Measurements from ENCODE around the gene NCMAP.
A peak's percentile ranks its signal among the peaks of the same experiment; 100 is the strongest.

The NCMAP gene

DNA sequence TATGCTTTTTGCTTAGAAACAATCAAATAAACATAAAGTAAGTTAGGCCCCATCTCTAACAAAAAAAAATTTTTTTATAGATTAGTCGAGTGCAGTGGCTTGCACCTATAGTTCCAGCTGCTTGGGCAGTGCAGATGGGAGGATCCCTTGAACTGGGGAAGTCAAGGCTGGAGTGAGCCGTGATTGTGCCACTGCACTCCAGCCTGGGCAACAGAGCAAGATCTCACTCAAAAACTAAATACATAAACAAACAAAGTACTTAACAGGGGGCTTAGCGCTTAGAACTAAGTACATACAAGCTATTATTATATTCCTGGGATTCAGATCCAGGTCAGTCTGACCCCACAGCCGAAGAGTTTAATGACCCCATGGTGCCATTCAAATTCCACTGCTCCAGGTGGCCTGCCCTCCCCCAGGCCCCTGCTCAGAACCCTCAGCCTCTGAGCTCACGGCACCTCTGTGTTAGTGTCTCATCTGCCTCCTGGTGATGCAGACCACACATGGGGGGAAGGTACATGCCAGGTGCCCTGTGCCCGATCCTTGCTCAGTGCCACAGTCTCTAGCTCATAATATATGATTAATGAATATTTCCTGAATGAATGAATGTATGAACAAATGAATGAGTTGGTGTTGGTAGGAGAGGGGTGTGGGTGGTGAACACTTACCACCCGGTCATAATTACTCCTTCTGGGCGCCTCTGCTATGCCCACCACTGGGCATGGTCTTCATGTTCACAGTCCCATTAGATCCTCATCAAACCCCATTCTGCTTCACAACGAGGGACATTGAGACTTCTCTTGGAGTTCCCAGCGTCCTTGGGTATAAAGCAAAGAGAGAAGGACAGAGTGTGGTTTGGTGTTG, 14.6 kb downstream of the NCMAP start:
- no peak for DNase-seq (ENCODE audit: low read depth in 3 of 3)

GRCh38 chr1:24572301-24572700, 16.4 kb downstream of the NCMAP start:
- no peak for DNase-seq (ENCODE audit: low read depth in 3 of 3)

DNA sequence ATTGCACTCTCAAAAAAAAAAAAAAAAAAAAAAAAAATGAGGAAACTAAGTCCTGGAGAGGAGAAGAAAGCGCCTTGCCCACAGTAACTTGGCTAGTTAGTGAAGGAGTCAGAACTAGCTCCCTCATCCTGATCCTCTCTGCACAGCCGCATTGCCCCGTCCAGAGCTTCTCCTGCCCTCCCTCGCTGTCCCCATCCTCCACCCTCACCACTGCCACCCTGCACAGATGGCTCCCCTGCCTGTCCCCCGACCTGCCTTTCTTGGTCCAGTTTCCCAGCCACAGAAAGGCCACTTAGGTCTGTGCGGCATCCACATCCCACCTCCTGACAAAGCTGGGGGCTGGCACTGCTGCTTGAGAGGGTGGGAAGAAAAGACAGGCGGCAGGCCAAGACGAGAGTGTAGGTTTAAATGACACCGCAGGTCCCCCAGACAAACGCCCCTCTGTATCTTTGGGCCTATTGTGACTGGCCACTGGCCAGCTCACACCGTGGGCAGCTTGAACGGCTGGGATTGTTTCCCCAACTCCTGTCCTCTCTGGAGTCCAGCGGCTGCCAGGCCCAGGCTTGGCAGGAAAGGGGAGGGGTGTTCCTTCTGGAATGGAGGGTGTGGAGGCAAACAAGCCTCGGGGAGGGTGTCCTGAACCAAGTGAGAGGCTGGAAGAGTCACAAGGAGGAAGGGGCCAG, 20.2 kb downstream of the NCMAP start:
- DNase-seq (ENCODE audit: low read depth in 3 of 3) = no peak

- no peak for DNase-seq (ENCODE audit: low read depth in 3 of 3)
Measured at GRCh38 chr1:24578846-24579245, 23.0 kb downstream of the NCMAP start.

- no peak for DNase-seq (ENCODE audit: low read depth in 3 of 3)
Measured at GRCh38 chr1:24580756-24581155, 24.9 kb downstream of the NCMAP start.

DNA sequence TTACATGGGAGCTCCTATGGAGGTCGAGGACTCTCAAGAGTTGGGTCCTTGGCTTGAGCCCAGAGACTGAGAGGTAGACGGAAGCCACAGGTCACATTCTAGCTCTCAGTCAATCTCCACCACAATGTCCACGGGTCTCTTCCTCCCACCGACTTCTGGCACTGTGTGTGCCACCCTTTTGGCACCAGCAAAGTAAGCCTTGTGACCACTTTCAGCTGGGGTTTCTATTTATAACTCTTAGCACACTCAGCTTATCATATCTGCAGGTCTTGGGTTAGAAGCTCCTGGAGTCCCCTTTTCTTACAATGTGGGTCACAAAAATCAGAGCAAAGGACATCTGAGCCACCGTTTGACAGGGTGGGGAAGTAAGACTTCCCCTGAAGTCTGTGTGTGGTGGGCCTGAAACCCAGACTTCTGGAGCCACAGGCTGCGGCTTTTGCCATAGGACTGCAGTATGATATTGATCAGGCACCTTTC, 28.3 kb downstream of the NCMAP start:
- no peak for DNase-seq (ENCODE audit: low read depth in 3 of 3)

DNA sequence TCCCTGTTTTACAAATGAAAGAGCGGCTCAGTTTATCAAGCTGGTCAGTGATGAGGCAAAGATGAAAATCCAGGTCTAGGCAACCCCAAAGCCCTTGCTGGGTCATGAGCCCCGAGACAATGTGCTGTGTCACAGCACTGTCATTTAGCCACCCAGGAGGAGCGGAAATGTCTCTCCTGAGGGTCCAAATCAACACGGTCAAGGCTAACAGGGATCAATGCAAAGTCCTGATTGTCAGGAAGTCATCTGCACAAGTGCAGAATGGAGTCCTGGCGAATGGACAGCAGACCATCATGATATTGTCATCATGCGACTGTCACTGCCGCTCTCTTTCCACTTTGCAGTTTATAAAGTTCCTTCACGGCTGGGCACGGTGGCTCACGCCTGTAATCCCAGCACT, 30.2 kb downstream of the NCMAP start:
- DNase-seq (ENCODE audit: low read depth in 3 of 3) = no peak

GRCh38 chr1:24586970-24587820, 31.3 kb downstream of the NCMAP start:
- DNase-seq (ENCODE audit: low read depth in 3 of 3) = peak; percentile 9 to 50 (median 21)

- no peak for DNase-seq (ENCODE audit: low read depth in 3 of 3)
Measured at GRCh38 chr1:24588573-24588972, 32.7 kb downstream of the NCMAP start.

DNA sequence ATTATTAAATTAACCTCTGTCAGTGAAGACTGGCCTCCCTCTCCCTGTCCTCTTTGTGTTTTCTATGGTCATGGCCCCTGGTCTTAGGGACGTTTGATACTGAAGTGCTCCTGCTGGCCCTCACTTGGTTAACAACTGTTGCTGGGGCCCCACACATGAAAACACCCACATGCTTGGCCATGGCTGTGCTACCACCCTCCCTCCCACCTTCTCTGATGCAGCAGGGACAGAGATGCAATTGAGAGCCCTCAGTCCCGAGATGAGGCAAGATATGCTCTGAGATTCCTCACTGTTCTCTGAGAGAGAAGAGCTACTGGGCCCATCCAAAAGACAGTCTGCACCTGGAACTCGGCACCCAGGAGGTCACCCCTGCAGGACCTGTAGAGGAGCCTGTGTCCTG, 33.3 kb downstream of the NCMAP start:
- DNase-seq (ENCODE audit: low read depth in 3 of 3) = no peak

DNA sequence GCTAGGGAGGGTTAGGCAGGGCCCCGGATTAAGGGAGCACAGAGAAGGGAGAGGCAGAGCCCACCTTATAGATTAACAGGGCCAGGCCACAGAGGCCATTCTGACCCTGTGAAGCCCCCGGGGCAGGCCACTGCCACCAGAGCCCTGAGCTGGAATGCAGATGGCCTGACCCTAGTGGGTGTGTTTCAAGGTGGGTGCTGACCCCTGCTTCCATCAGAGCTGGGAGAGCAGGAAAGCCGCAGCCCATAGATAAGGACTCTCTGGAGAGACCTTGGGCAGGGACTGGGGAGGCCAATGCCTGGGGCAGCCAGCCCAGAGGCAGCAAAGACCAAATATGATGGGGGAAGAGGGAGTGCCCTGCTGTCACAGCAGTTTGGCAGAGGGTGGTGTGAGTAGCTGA, 35.9 kb downstream of the NCMAP start:
- DNase-seq (ENCODE audit: low read depth in 3 of 3) = no peak

DNA sequence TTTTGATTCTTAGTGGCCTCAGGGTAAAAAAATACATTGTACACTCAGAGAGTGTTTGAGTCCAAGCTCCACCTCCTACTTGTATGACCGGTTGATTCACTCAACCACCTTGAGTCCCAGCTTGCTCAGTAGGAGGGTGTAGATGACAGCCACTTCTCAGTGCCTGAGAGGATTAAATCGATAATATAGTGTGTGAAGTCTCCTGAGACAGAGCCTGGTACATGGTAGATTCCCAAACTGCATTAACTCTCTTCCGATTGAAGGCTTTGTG, 38.4 kb downstream of the NCMAP start:
- DNase-seq (ENCODE audit: low read depth in 3 of 3) = no peak

DNA sequence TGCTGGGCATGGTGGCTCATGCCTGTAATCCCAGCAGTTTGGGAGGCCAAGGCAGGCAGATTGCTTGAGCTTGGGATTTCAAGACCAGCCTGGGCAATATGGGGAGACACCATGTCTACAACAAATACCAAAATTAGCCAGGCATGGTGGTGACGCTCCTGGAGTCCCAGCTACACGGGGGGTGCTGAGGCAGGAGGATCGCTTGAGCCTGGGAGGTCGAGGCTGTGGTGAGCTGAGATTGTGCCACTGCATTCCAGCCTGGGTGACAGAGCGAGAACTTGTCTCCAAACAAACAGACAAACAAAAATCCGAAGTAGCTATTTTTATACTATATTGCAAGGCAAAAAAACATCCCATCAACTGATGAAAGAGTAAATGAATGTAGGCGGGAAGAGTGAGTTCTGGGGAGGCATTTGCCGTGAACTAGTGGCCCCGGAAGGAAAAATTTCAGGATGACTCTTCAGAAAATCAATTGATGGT, 40.6 kb downstream of the NCMAP start:
- no peak for DNase-seq (ENCODE audit: low read depth in 3 of 3)

DNA sequence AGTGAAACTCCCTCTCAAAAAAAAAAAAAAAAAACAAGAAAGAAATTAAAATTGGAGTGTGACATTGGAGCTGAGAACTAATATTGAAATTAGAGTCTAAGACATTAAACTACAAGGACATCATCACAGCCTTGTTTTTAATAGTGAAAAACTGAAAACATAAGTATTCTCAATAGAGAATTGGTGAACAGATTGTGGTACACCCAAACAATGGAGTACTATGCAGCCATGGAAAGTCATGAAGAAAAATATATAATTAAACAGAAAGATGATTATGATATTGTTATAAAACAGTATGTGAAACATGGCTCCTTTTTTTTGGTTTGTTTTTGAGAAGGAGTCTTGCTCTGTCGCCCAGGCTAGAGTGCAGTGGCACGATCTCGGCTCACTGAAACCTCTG, 43.4 kb downstream of the NCMAP start:
- DNase-seq (ENCODE audit: low read depth in 3 of 3) = no peak

DNA sequence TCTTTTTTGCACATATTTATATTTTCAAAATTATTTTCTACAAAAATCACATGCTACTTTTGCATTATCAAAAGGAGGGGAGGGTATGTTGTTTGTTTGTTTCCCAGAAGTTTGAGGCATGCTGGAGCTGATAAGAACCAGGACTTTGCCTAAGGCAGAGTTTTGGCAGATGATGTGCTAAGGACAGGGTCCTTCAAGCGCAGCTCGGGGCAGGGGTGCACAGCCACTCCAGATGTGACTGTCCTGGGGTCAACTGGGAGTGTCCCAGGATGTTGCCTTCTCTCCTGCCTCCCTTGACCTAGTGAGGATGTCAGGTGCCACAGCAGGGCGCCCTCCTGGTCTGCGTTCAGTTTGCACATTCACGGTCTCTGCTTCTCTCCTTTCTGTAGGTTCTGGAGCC, 44.7 kb downstream of the NCMAP start:
- DNase-seq (ENCODE audit: low read depth in 3 of 3) = no peak

DNA sequence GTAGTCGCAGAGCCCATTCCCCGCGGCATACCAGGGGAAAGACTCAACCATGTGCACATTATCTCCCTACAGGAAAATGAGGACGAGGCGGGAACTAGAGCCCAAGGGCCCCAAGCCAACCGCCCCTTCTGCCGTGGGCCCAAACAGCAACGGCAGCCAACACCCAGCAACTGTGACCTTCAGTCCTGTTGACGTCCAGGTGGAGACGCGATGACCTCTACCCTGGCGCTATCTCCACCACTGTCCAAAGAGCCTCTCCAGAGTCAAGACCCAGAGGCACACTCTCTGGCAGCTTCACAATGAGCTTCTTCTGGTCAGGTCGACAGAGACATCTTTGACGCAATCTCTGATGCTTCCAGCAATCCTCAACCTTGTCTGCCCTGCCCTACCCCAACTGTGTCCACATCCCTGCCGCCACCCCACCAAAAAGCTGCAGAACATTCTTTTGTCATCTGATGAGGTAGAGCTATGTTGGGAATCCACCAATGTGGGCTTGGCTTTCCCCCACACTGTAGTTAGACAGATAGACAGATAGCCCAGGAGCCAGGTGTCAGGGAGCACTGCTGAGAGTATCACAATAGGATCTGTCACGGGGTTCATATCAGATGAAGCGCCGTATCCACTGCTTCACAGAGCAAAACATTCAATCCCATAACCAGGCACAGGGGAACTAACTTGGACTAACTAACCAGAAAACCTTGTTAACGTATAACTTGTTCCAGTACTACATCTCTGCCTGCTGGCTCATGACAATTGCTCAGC, 49.8 kb downstream of the NCMAP start:
- no peak for DNase-seq (ENCODE audit: low read depth in 3 of 3)

GRCh38 chr1:24606296-24606605, 50.4 kb downstream of the NCMAP start:
- DNase-seq (ENCODE audit: low read depth in 3 of 3) = no peak

GRCh38 chr1:24606621-24607020, 50.7 kb downstream of the NCMAP start:
- DNase-seq (ENCODE audit: low read depth in 3 of 3) = no peak

- no peak for DNase-seq (ENCODE audit: low read depth in 3 of 3)
Measured at GRCh38 chr1:24609949-24610517, 54.1 kb downstream of the NCMAP start.

DNA sequence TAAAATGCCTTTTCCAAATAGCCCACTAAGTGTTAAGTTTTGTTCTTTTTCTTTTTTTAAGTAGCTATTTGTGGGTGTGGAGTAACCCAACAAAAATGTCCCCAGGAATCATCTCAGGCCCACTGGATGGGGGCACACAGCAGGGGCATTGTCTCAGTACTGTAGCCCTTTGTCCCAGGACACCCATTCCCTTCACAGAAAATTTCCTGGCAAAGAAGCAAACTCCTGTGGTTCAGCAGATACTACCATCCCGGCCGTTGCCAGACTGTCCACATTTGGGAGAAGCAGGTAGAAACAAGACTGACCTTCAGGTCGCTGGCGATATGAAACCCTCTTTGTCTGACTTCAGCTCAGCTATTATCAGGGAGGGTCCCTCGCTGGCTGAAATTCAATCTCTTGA, 63.5 kb downstream of the NCMAP start:
- no peak for DNase-seq (ENCODE audit: low read depth in 3 of 3)

GRCh38 chr1:24620678-24621077, 64.8 kb downstream of the NCMAP start:
- DNase-seq (ENCODE audit: low read depth in 3 of 3) = no peak
